ENCODE measurements around the gene SNRNP48. TPM values are rescaled to one million over a fixed set of nuclear protein-coding genes. Genes with fewer than 3 reads are reported as not detected.

The SNRNP48 gene
- total RNA-seq (2021; ENCODE audit: unreplicated experiment) (26.2 TPM), Bru-seq, nascent RNA (percentile 86 among the genes with signal in this experiment), BruChase-seq, experiment 1, labeled RNA remaining after a 6-hour chase (percentile 93 among the genes with signal in this experiment), BruChase-seq, experiment 2, labeled RNA remaining after a 2-hour chase (percentile 88 among the genes with signal in this experiment)
- 7.7 and 12.1 TPM in 2 replicates for polyA plus RNA-seq (2012)
- long read RNA-seq, full-length matches to known transcripts: 14 of 24 reads
- long read RNA-seq, partial matches to known transcripts: 6 of 24 reads
- long read RNA-seq, other reads (novel, unspliced or antisense): 4 of 24 reads

DNA sequence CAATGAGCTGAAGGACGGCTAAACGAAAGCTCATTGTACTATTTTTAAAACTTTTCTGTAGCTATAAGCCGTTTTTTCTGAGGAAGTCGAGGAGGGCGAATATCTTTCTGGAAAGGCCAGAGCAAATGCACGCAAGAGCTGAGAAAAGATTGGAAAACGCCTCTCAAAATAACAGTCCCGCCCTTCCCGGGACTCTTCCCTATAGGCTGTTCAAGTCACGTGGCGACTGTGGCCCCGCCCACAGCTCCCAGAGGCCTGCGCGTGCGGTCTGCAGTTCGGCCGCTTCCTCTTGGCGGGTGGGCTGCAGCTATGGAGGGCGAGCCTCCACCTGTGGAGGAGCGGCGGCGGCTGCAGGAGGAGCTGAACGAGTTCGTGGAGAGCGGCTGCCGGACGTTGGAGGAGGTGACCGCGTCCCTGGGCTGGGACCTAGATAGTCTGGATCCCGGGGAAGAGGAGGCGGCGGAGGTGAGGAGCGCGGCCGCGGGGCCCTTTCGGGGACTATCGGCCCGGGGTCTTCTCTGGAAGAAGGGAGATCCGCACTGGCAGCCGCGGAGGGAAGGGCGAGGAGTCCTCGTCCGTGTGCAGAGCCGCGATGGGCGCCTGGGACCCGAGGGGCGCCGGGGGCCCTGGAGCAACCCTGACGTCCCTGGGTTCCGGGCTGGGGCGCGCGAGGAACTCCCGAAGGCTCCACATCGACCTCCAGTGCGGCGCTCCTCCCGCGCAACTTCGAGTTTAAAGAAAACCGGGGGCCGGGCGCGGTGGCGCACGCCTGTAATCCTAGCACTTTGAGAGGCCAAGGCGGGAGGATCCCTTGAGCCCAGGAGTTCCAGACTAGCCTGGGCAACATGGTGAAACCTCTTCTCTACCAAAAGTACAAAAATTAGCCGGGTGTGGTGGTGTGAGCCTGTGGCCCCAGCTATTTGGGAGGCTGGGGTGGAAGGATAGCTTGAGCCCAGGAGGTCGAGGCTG, at the start of gene SNRNP48:
SNRNP48 (plus strand) TSS at position 250 of the 969 bp plus-strand sequence; CDS start at position 310, 60 bp downstream.
- peaks cover 45% of the 10 kb centered on the region for H3K79me2 ChIP-seq (ENCODE audit: insufficient read depth, low read length)
- H3K9me2 ChIP-seq (ENCODE audit: insufficient read depth): no peaks in the 10 kb centered on the region
- H4K20me1 ChIP-seq (ENCODE audit: insufficient read depth): no peaks in the 10 kb centered on the region
- ATAC-seq (peak; percentile 98), DNase-seq (ENCODE audit: low read depth, low spot score) (peak; percentile 76)
- peak within 1 kb of the TSS; percentile 82 to 92 for H3K4me3 ChIP-seq (replicated peaks in 1 of 2; ENCODE audit: low read depth in 1 of 2, low read length in 2 of 2)
- H3K27ac ChIP-seq (ENCODE audit: low read depth, low read length): peak within 1 kb of the TSS; percentile 65
- H3K4me1 ChIP-seq (ENCODE audit: control insufficient read depth in 1 of 2, insufficient read depth in 2 of 2, low read length in 2 of 2): peaks cover 10 to 20% of the 10 kb centered on the region in 2 experiments; a peak in 3 of 4 replicates
- peak within 1 kb of the TSS; percentile 79 for H3K4me2 ChIP-seq (ENCODE audit: low read length)
- CTCF ChIA-PET: no interaction called here
- RAD21 ChIA-PET (ENCODE audit: low non-redundant PET in 1 of 2, low total read pairs in 2 of 2, uncharacterized antibody in 2 of 2, unreplicated experiment in 2 of 2): no interaction called here
- no TSS peak for BruUV-seq (replicated peaks)
- peak within 1 kb of the TSS; percentile 81 for H2AFZ ChIP-seq (ENCODE audit: low read depth, low read length, poor library complexity, severe bottlenecking)
- POLR2A ChIA-PET: interaction anchor here (1.0 kb wide), 1 partner anchor 201 kb away, joined by 3 read pairs; the partner anchor contains the start of genes CAGE1 and RIOK1
- no peaks in the 10 kb centered on the region for H3K27me3 ChIP-seq (ENCODE audit: insufficient read depth, low read length)
- H3K9me3 ChIP-seq (ENCODE audit: control insufficient read depth in 1 of 2, insufficient read depth in 1 of 2, low read depth in 1 of 2, low read length in 2 of 2): no peaks in the 10 kb centered on the region
- intact Hi-C loops (cut with micrococcal nuclease): no loop called here
- peak within 1 kb of the TSS; percentile 90 for H3K9ac ChIP-seq (ENCODE audit: low read length)
- H3K36me3 ChIP-seq (ENCODE audit: control insufficient read depth in 1 of 2, insufficient read depth in 2 of 2, low read length in 2 of 2): peaks cover 4 to 17% of the 10 kb centered on the region in 2 experiments; a peak in 2 of 4 replicates
- TF ChIP-seq SP1 (IDR thresholded peaks at IDR 0.05; ENCODE audit: low read depth) (peak; percentile 87), POLR2AphosphoS5 (IDR thresholded peaks at IDR 0.05; ENCODE audit: low read depth, low read length) (peak; percentile 98), YY1 (IDR thresholded peaks at IDR 0.05; ENCODE audit: extremely low read depth, insufficient replicate concordance, low read depth, low read length) (peak; percentile 60), MAX (IDR thresholded peaks at IDR 0.05) (peak; percentile 74), SIN3A (IDR thresholded peaks at IDR 0.05; ENCODE audit: low read depth) (peak; percentile 88), POLR2A (IDR thresholded peaks at IDR 0.05; ENCODE audit: borderline replicate concordance, extremely low read depth, insufficient read depth, insufficient read length) (peak; percentile 87), ZNF274 (IDR thresholded peaks at IDR 0.05; ENCODE audit: low read depth, low read length) (no peak), ZFX (IDR thresholded peaks at IDR 0.05) (peak; percentile 71; the same call in 1 of the 2 replicates)
- TF ChIP-seq, protein P1, sequence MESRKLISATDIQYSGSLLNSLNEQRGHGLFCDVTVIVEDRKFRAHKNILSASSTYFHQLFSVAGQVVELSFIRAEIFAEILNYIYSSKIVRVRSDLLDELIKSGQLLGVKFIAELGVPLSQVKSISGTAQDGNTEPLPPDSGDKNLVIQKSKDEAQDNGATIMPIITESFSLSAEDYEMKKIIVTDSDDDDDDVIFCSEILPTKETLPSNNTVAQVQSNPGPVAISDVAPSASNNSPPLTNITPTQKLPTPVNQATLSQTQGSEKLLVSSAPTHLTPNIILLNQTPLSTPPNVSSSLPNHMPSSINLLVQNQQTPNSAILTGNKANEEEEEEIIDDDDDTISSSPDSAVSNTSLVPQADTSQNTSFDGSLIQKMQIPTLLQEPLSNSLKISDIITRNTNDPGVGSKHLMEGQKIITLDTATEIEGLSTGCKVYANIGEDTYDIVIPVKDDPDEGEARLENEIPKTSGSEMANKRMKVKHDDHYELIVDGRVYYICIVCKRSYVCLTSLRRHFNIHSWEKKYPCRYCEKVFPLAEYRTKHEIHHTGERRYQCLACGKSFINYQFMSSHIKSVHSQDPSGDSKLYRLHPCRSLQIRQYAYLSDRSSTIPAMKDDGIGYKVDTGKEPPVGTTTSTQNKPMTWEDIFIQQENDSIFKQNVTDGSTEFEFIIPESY (IDR thresholded peaks at IDR 0.05; ENCODE audit: extremely low read depth, insufficient replicate concordance, low read length): no peak
- TF ChIP-seq, protein P2, sequence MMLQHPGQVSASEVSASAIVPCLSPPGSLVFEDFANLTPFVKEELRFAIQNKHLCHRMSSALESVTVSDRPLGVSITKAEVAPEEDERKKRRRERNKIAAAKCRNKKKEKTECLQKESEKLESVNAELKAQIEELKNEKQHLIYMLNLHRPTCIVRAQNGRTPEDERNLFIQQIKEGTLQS (IDR thresholded peaks at IDR 0.05): no peak

Data from HCT116 (cell line).